ENCODE measurements around the gene HIPK3. TPM values are rescaled to one million over a fixed set of nuclear protein-coding genes. Genes with fewer than 3 reads are reported as not detected.

The HIPK3 gene
- total RNA-seq, 1 donor from 2014 or later: 63.9 TPM

DNA sequence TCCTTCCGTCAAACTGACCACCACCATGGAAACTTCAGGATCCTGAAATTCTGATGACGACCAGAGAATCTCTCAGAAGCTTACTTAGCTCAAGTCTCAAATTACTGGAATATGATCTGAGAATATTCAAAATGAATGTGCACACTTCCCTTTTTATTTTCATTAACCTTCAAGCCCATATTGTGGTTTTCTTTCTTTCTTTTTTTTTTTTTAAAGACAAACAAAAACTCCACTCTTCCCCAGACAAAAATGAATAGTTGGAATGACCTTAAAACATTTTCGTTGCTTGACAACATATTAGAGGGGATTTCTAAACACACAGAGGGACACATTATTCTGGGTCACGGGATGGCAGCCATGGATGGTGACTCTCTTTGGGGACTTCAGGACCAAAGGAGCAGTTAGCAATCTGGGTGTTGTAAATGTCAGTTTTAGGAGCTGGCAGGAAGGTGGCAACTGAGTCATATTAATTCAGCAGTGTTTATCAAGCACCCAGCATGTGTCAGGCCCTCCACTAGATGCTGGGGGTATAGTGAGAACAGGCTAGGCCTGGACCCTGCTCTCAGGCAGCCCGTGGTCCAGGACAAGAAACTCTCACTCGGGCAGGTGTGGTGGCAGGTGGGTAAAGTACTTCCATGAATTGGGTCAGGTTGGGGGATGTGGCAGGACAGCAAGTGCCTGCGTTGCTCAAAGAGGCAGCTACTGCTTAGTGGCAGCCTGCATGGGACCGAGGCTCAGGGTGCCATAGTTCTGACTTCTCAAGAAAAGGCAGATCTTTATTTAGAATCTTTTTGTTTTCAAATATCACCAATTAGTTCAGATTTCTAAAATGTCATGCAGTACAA is 126.1 kb downstream of the HIPK3 start:
- Mint-ChIP-seq H3K36me3 (no peaks in the 10 kb centered on the region), H3K4me1 (ENCODE audit: unreplicated experiment) (peaks cover 4% of the 10 kb centered on the region), H3K4me3 (no peak overlapping the region), H3K27me3 (peaks cover 17% of the 10 kb centered on the region), H3K9me3 (no peaks in the 10 kb centered on the region), H3K27ac (no peak overlapping the region)
- no peak for DNase-seq (ENCODE audit: extremely low spot score, unreplicated experiment)
- TF ChIP-seq CTCF (conservative IDR thresholded peaks at IDR 0.05): no peak

DNA sequence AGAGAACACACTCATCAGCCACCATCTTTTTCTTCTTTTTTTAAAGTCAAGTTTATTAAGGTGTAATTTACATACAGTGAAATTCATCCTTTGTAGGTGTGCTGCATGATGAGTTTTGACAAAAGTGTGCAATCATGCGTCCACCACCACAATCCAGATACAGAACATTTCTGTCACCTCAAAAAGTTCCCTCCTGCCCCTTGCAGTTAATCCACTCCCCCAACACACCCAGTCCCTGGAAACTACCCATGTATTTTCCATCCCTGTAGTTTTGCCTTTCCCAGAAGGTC is 126.7 kb downstream of the HIPK3 start:
- Mint-ChIP-seq H3K27me3 (peaks cover 14% of the 10 kb centered on the region), H3K9me3 (no peaks in the 10 kb centered on the region), H3K36me3 (no peaks in the 10 kb centered on the region), H3K4me1 (ENCODE audit: unreplicated experiment) (no peaks in the 10 kb centered on the region), H3K27ac (no peak overlapping the region), H3K4me3 (no peak overlapping the region)
- TF ChIP-seq CTCF (conservative IDR thresholded peaks at IDR 0.05): no peak
- DNase-seq (ENCODE audit: extremely low spot score, unreplicated experiment): no peak

GRCh38 chr11:33384220-33384619 is 127.0 kb downstream of the HIPK3 start:
- H3K27me3 Mint-ChIP-seq: peaks cover 16% of the 10 kb centered on the region
- H3K4me3 Mint-ChIP-seq: no peak overlapping the region
- no peak for DNase-seq (ENCODE audit: extremely low spot score, unreplicated experiment)
- no peak for TF ChIP-seq CTCF (conservative IDR thresholded peaks at IDR 0.05)
- no peaks in the 10 kb centered on the region for H3K9me3 Mint-ChIP-seq
- no peak overlapping the region for H3K27ac Mint-ChIP-seq
- no peaks in the 10 kb centered on the region for H3K4me1 Mint-ChIP-seq (ENCODE audit: unreplicated experiment)
- H3K36me3 Mint-ChIP-seq: no peaks in the 10 kb centered on the region

GRCh38 chr11:33387581-33387980 is 130.4 kb downstream of the HIPK3 start:
- Mint-ChIP-seq H3K9me3 (no peaks in the 10 kb centered on the region), H3K27ac (no peak overlapping the region), H3K27me3 (peaks cover 17% of the 10 kb centered on the region), H3K36me3 (no peaks in the 10 kb centered on the region), H3K4me3 (no peak overlapping the region), H3K4me1 (ENCODE audit: unreplicated experiment) (no peaks in the 10 kb centered on the region)
- no peak for DNase-seq (ENCODE audit: extremely low spot score, unreplicated experiment)
- no peak for TF ChIP-seq CTCF (conservative IDR thresholded peaks at IDR 0.05)

- Mint-ChIP-seq H3K4me1 (ENCODE audit: unreplicated experiment) (no peaks in the 10 kb centered on the region), H3K27ac (no peak overlapping the region), H3K27me3 (peaks cover 17% of the 10 kb centered on the region), H3K4me3 (no peak overlapping the region), H3K36me3 (no peaks in the 10 kb centered on the region), H3K9me3 (no peaks in the 10 kb centered on the region)
- no peak for TF ChIP-seq CTCF (conservative IDR thresholded peaks at IDR 0.05)
- no peak for DNase-seq (ENCODE audit: extremely low spot score, unreplicated experiment)
Observed at GRCh38 chr11:33387996-33388395, 130.8 kb downstream of the HIPK3 start.

Measured in type B pancreatic cell (in vitro differentiated cells).